RWPE1 (cell line): ENCODE data around the gene ACOX2.

Source experiments
- CTCF ChIA-PET: fragments of 350-600 bp; sonication (Branson Sonifier 250); formaldehyde crosslinking; extraction: SDS; loops from one replicate; lab custom pipeline; 2021; lab: Yijun Ruan, JAX
- POLR2A ChIA-PET: fragments of 400-600 bp; formaldehyde crosslinking; extraction: SDS; loops from one replicate; lab custom pipeline; 2020; ENCODE audit warnings: antibody characterized with exemption; ENCODE audit not compliant: low non-redundant PET; lab: Yijun Ruan, JAX
- DNase-seq: peaks from one replicate; pipeline ENCODE4 v3.0.0; 2012; ENCODE audit warnings: low spot score
- H3K27ac ChIP-seq: fragments of 450-650 bp; 2 replicates; pipeline ENCODE4 v1.5.1; 2017
- TF ChIP-seq, protein P1 (sequence below): fragments of 450-650 bp; conservative IDR thresholded peaks from 2 replicates; pipeline ENCODE4 v1.5.1; 2017; ENCODE audit warnings: low read depth, mild to moderate bottlenecking

ACOX2 gene

DNA sequence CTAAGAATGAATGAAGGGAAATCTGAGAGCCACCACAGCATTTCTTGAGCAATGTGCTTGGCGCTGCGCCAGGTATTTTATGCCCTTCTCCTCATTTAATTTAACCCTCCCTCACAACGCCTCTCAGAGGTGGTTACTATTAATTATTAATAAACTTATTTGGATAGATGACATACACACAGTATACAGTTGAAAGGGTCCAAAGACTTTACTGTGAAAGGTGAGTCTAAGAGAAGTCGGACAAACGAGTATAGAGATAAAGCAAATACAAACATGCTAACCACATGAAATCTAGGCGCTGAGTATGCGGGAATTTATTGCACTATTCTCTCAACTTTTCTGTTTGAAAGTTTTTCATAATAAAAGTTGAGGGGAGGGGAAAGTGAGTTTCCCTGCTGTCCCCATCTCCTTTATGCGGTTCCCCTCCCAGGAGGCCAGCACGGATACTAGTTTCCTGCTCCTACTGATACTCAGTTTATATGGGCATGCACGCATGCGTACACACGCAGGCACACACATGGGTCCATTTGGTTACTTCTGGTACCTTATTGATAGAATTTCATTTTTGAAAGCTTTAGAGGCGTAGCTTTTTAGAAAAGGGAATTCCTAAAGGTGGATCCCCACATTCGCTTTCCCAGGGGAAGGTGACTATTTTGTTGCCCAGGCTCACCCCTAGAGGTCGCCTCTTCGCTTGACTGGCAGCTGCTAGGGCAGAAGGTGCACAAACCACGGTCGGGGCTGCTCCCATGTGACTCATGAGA is 73.6 kb downstream of the ACOX2 start:
- H3K27ac ChIP-seq: peak overlapping the region; percentile 70
- ChIA-PET CTCF (interaction anchor here (0.6 to 1.3 kb wide), 10 partner anchors 9 to 419 kb away, joined by 3 to 9 read pairs (median 4); no protein-coding TSS in a partner anchor), POLR2A (no interaction called here)
- TF ChIP-seq, protein P1, sequence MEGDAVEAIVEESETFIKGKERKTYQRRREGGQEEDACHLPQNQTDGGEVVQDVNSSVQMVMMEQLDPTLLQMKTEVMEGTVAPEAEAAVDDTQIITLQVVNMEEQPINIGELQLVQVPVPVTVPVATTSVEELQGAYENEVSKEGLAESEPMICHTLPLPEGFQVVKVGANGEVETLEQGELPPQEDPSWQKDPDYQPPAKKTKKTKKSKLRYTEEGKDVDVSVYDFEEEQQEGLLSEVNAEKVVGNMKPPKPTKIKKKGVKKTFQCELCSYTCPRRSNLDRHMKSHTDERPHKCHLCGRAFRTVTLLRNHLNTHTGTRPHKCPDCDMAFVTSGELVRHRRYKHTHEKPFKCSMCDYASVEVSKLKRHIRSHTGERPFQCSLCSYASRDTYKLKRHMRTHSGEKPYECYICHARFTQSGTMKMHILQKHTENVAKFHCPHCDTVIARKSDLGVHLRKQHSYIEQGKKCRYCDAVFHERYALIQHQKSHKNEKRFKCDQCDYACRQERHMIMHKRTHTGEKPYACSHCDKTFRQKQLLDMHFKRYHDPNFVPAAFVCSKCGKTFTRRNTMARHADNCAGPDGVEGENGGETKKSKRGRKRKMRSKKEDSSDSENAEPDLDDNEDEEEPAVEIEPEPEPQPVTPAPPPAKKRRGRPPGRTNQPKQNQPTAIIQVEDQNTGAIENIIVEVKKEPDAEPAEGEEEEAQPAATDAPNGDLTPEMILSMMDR: peak; percentile 95
- peak; percentile 86 for DNase-seq

DNA sequence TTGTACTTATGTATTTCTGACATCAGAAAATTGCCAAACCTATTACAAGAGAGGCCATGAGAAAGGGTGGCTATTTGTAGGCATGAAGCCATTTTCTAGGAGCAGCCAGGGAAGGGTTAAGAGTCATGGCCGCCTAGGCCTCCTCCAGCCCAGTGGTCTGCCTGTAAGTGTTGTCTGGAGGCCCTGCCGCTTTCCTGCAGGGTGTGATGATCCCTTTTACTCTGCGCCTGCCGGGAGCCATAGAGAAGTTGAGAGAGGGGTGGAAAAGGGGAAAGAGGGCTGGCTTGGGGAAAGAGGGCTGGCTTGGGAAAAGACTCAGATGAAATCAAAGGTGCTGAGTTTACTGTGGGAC is 74.2 kb downstream of the ACOX2 start:
- H3K27ac ChIP-seq: peak overlapping the region; percentile 70
- POLR2A ChIA-PET: no interaction called here
- CTCF ChIA-PET: no interaction called here
- no peak for DNase-seq
- TF ChIP-seq, protein P1: no peak

DNA sequence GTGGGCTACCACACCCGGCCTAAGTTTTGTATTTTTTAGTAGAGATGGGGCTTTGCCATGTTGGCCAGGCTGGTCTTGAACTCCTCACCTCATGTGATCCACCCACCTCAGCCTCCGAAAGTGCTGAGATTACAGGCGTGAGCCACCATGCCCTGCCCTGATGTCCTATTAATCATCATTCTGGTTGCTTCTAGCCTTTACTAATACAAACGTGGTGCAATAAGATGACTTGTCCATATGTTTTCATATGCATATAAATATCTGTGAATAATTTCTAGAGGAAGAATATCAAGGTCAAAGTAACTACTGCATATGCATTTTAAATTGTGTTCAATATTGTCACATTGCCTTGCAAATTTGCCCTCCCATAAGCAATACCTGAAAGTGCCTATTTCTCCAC is 77.8 kb downstream of the ACOX2 start:
- TF ChIP-seq, protein P1: no peak
- ChIA-PET CTCF (no interaction called here), POLR2A (no interaction called here)
- no peak overlapping the region for H3K27ac ChIP-seq
- DNase-seq: no peak
